Left lung (tissue), 10 donors: ENCODE data around the gene UBE2O. TPM values are rescaled to one million over a fixed set of nuclear protein-coding genes. Genes with fewer than 3 reads are reported as not detected.

Experiments used
- ATAC-seq: fragments of 200-7000 bp; cut with Tn5 transposase; one replicate; pipeline ENCODE4 v1.9.1; 2020; ENCODE audit warnings: moderate library complexity
- DNase-seq, 4 donors: peaks; one replicate each; pipeline ENCODE4 v3.0.0-alpha.2; 2013 to 2020
- H3K27ac ChIP-seq, 2 donors: fragments of 200-600 bp; sonication (generic) in 1 of 2; one replicate each; pipeline versions ENCODE4 v1.5.0 to v1.8.0; 2020 to 2021
- H3K27me3 ChIP-seq, 2 donors: fragments of 200-600 bp; sonication (generic) in 1 of 2; one replicate each; pipeline versions ENCODE4 v1.5.0 to v1.8.0; 2020 to 2021
- H3K36me3 ChIP-seq, 2 donors: fragments of 200-600 bp; sonication (generic) in 1 of 2; one replicate each; pipeline versions ENCODE4 v1.5.0 to v1.8.0; 2020 to 2021
- H3K4me1 ChIP-seq, 2 donors: fragments of 200-600 bp; one replicate each; pipeline ENCODE4 v1.8.0; 2021
- H3K4me3 ChIP-seq, 2 donors: fragments of 200-600 bp; sonication (generic) in 1 of 2; one replicate each; pipeline versions ENCODE4 v1.5.0 to v1.8.0; 2020 to 2021; ENCODE audit warnings: mild to moderate bottlenecking in 1 of 2
- H3K9me3 ChIP-seq, 2 donors: fragments of 200-600 bp; sonication (generic) in 1 of 2; one replicate each; pipeline versions ENCODE4 v1.5.0 to v1.8.0; 2020 to 2021
- intact Hi-C, 2 donors: fragments of 100-400 bp; cut with DNase I; formaldehyde crosslinking; loops; one replicate each; pipeline versions ENCODE4 v1.11.2 to v1.14.2; 2022
- polyA plus RNA-seq, 6 donors: library from polyadenylated mRNA; unstranded; fragments of 120-200 nt; gene quantifications; one replicate each; pipeline ENCODE4 v1.2.1, GENCODE V29; 2013; ENCODE audit not compliant: insufficient read length in 6 of 6
- total RNA-seq, 2 donors: library from RNA; stranded (reverse); fragmentation: NEBNext Ultra II Directional; extraction: Animal tissue kit (Norgen Biotek cat#: 25700); gene quantifications; one replicate each; pipeline ENCODE4 v1.2.1, GENCODE V29; 2021
- TF ChIP-seq, protein P1 (sequence below), 2 donors: fragments of 200-600 bp; sonication (generic) in 1 of 2; IDR thresholded peaks; one replicate each; pipeline versions ENCODE4 v1.5.0 to v1.8.0; 2021; ENCODE audit warnings: antibody characterized with exemption in 2 of 2
- donor health status: DM: no; HTN: yes; CAD: no.
- donor health status: DM: no; HTN: no; CAD: no.

UBE2O gene
- total and polyA plus RNA-seq, 8 donors: 20.1 to 34.8 (median 27.1) TPM

DNA sequence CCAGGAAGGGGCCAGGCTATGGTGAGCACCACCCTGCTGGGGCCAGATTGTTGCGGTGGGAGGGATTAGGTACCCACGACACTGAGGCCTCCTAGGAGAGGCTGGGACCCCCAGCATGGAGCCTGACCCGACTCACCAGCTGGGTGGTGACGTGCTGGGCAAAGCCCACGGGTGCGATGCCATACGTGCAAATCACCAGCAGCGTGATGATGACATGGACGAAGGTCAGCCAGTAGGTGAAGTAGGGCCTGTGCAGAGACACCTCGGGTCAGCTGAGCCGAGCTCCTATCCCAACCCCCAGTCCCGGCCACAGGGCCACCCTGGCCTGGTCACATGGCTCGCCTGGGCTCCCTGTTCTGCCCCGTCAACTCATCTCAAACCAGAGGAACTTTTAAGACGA is 21.9 kb upstream of the UBE2O start:
- no peaks in the 10 kb centered on the region for H3K9me3 ChIP-seq
- DNase-seq: peak in 1 of 4 donors; percentile 70
- H3K27ac ChIP-seq: no peak overlapping the region
- no peaks in the 10 kb centered on the region for H3K4me1 ChIP-seq
- no peak overlapping the region for H3K4me3 ChIP-seq
- peaks cover 0 to 99% of the 10 kb centered on the region in 2 donors for H3K36me3 ChIP-seq
- intact Hi-C loops: no loop called here
- TF ChIP-seq, protein P1, sequence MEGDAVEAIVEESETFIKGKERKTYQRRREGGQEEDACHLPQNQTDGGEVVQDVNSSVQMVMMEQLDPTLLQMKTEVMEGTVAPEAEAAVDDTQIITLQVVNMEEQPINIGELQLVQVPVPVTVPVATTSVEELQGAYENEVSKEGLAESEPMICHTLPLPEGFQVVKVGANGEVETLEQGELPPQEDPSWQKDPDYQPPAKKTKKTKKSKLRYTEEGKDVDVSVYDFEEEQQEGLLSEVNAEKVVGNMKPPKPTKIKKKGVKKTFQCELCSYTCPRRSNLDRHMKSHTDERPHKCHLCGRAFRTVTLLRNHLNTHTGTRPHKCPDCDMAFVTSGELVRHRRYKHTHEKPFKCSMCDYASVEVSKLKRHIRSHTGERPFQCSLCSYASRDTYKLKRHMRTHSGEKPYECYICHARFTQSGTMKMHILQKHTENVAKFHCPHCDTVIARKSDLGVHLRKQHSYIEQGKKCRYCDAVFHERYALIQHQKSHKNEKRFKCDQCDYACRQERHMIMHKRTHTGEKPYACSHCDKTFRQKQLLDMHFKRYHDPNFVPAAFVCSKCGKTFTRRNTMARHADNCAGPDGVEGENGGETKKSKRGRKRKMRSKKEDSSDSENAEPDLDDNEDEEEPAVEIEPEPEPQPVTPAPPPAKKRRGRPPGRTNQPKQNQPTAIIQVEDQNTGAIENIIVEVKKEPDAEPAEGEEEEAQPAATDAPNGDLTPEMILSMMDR (IDR thresholded peaks at IDR 0.05): no peak
- no peaks in the 10 kb centered on the region for H3K27me3 ChIP-seq
- no peak for ATAC-seq

GRCh38 chr17:76474238-76474637 is 21.3 kb upstream of the UBE2O start:
- peaks cover 0 to 100% of the 10 kb centered on the region in 2 donors for H3K36me3 ChIP-seq
- H3K27me3 ChIP-seq: no peaks in the 10 kb centered on the region
- TF ChIP-seq, protein P1 (IDR thresholded peaks at IDR 0.05): no peak
- no peaks in the 10 kb centered on the region for H3K4me1 ChIP-seq
- no peak overlapping the region for H3K27ac ChIP-seq
- ATAC-seq (no peak), DNase-seq (peak in 1 of 4 donors; percentile 45)
- no peak overlapping the region for H3K4me3 ChIP-seq
- no peaks in the 10 kb centered on the region for H3K9me3 ChIP-seq
- intact Hi-C loops: no loop called here

DNA sequence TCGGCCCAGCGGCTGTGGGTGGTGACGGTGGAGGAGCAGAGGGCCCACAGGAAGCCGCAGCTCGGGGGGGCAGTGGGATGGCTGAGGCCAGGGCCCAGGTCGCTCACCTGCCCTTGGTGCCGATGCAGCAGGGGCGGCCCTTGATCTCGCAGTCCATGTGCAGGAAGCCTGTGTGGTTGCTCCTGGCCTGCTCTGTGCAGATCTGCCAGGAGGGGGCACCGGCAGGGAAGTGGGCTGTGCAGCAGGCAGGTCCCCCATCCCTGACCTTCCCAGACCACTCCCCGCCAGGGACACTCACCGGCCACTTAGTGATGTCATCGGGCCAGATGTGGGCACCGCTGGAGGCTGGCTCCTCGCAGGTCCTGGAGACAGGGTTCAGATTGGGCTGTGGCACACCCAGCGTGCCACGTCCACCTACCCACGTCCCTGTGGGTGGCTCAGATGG is 20.6 kb upstream of the UBE2O start:
- H3K4me3 ChIP-seq: no peak overlapping the region
- intact Hi-C loops: no loop called here
- H3K4me1 ChIP-seq: no peaks in the 10 kb centered on the region
- peaks cover 0 to 99% of the 10 kb centered on the region in 2 donors for H3K36me3 ChIP-seq
- no peaks in the 10 kb centered on the region for H3K27me3 ChIP-seq
- TF ChIP-seq, protein P1 (IDR thresholded peaks at IDR 0.05): peak in 1 of 2 donors; percentile 34
- peak in 1 of 4 donors; percentile 68 for DNase-seq
- peak; percentile 7 for ATAC-seq
- no peaks in the 10 kb centered on the region for H3K9me3 ChIP-seq
- no peak overlapping the region for H3K27ac ChIP-seq

DNA sequence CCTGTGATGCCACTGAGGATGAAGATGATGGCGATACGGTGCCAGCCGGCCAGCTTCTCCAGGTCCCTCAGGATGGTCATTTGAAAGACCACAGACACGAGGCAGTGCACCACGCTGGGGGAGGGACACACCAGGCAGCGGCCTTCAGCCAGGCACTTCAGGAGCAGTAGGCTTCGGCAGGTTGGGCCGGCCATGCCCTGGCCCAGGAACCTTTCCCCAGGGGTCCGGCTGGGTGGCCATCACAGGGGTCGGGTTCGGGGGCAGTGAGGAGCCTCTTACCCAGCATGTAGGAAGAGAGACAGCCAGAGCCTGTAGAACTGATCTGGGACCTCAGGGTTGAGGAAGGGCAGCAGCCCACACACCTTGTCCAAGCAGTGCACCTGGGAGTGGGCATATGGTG is 19.8 kb upstream of the UBE2O start:
- Histone ChIP-seq H3K27ac (no peak overlapping the region), H3K36me3 (peaks cover 0 to 91% of the 10 kb centered on the region in 2 donors), H3K4me1 (no peaks in the 10 kb centered on the region), H3K27me3 (no peaks in the 10 kb centered on the region), H3K9me3 (no peaks in the 10 kb centered on the region), H3K4me3 (no peak overlapping the region)
- ATAC-seq (no peak), DNase-seq (peak in 1 of 4 donors; percentile 65)
- TF ChIP-seq, protein P1 (IDR thresholded peaks at IDR 0.05): no peak
- intact Hi-C loops: no loop called here

GRCh38 chr17:76472258-76472645 is 19.3 kb upstream of the UBE2O start:
- no peaks in the 10 kb centered on the region for H3K9me3 ChIP-seq
- ATAC-seq (no peak), DNase-seq (no peak)
- intact Hi-C loops: no loop called here
- H3K4me3 ChIP-seq: no peak overlapping the region
- no peak overlapping the region for H3K27ac ChIP-seq
- TF ChIP-seq, protein P1 (IDR thresholded peaks at IDR 0.05): no peak
- H3K4me1 ChIP-seq: no peaks in the 10 kb centered on the region
- H3K36me3 ChIP-seq: peaks cover 0 to 86% of the 10 kb centered on the region in 2 donors
- H3K27me3 ChIP-seq: no peaks in the 10 kb centered on the region
